Measurements from ENCODE around the gene PAQR4.

The PAQR4 gene

DNA sequence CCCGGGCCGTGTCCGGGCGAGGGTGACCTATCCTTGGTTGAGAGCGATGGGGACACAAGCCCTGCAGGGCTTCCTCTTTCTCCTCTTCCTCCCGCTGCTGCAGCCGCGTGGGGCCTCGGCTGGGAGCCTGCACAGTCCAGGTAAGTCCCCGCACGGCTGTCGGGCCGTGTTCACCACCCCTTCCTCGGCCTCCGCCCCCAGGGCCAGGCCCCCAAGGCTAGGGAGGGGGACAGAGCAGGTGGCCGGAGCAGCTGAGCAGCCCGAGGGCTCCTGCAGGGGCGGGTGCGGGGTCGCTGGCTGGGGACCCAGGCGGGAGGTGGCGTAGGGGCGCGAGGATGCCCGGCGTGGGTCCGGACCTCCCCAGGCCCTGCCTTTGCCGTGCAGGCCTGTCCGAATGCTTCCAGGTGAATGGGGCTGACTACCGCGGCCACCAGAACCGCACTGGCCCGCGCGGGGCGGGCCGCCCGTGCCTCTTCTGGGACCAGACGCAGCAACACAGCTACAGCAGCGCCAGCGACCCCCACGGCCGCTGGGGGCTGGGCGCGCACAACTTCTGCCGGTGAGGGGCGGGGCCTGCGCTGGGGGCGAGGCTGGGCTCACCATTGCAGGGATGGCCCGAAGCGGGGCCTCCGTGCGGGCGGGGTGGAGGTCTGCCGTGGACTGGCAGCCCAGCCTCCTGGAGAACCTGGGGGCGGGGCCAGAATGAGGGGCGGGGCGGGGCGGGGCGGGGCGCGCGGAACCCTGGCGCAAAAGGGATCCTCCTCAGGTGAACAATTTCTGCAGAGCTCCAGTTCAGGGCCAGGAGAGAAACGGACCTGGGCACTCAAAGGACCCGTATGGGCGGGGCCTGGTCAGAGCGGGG is 4.4 kb upstream of the PAQR4 start:
- H3K9me3 ChIP-seq (ENCODE audit: control insufficient read depth in 1 of 2, low read length in 2 of 2) = no peaks in the 10 kb centered on the region
- peaks cover 9 to 33% of the 10 kb centered on the region in 2 donors for H3K4me1 ChIP-seq (ENCODE audit: control insufficient read depth in 1 of 2, insufficient read depth in 2 of 2, low read length in 2 of 2)
- no peaks in the 10 kb centered on the region for H3K36me3 ChIP-seq (ENCODE audit: control insufficient read depth in 1 of 2, insufficient read depth in 2 of 2, low read length in 2 of 2)
- H3K27ac ChIP-seq (ENCODE audit: low read depth, low read length) = no peak overlapping the region
- H3K9ac ChIP-seq (ENCODE audit: low read depth in 1 of 2, low read length in 2 of 2) = no peak overlapping the region
- H3K4me3 ChIP-seq (ENCODE audit: low read depth in 1 of 2, low read length in 2 of 2) = peak overlapping the region in 1 of 2 donors; percentile 50
- H3K27me3 ChIP-seq (ENCODE audit: control insufficient read depth in 1 of 2, insufficient read depth in 2 of 2, low read length in 2 of 2) = peaks cover 46 to 60% of the 10 kb centered on the region in 2 donors

DNA sequence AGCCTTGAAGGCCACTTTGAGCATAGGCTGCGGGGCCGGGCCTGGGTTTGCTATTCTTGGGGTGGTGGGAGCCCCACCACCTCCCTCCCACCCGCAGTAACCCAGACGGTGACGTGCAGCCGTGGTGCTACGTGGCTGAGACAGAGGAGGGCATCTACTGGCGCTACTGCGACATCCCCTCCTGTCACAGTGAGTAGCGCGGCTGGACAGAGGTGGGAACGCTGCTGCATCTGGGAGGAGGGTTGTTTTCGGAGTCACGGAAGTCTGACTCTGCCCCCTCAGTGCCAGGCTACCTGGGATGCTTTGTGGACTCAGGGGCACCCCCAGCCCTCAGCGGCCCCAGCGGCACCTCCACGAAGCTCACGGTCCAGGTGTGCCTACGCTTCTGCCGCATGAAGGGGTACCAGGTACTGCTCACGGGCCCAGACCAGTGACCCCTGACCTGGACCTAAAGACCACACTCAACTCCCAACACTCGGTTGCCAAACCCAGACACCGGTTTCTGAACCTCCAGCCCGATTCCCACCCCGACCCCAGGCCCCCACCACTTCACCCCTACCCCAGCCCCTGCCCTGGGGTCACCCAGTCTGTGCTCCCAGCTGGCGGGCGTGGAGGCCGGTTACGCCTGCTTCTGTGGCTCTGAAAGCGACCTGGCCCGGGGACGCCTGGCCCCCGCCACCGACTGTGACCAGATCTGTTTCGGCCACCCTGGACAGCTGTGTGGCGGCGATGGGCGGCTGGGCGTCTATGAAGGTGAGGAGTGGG is 2.9 kb upstream of the PAQR4 start:
- Histone ChIP-seq H3K4me1 (ENCODE audit: control insufficient read depth in 1 of 2, insufficient read depth in 2 of 2, low read length in 2 of 2) (peaks cover 13 to 41% of the 10 kb centered on the region in 2 donors), H3K27me3 (ENCODE audit: control insufficient read depth in 1 of 2, insufficient read depth in 2 of 2, low read length in 2 of 2) (peaks cover 46 to 58% of the 10 kb centered on the region in 2 donors), H3K9me3 (ENCODE audit: control insufficient read depth in 1 of 2, low read length in 2 of 2) (no peaks in the 10 kb centered on the region), H3K36me3 (ENCODE audit: control insufficient read depth in 1 of 2, insufficient read depth in 2 of 2, low read length in 2 of 2) (no peaks in the 10 kb centered on the region), H3K9ac (ENCODE audit: low read depth in 1 of 2, low read length in 2 of 2) (no peak overlapping the region), H3K27ac (ENCODE audit: low read depth, low read length) (no peak overlapping the region), H3K4me3 (ENCODE audit: low read depth in 1 of 2, low read length in 2 of 2) (no peak overlapping the region)

DNA sequence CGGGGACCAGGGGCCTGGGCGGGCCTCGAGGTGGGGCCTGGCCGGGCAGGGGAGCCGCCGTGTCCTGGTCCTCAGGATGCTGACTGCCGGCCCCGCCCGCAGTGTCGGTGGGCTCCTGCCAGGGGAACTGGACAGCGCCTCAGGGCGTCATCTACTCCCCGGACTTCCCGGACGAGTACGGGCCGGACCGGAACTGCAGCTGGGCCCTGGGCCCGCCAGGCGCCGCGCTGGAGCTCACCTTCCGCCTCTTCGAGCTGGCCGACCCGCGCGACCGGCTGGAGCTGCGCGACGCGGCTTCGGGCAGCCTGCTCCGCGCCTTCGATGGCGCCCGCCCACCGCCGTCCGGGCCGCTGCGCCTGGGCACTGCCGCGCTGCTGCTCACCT is 2.3 kb upstream of the PAQR4 start:
- Histone ChIP-seq H3K27me3 (ENCODE audit: control insufficient read depth in 1 of 2, insufficient read depth in 2 of 2, low read length in 2 of 2) (peaks cover 45 to 55% of the 10 kb centered on the region in 2 donors), H3K4me1 (ENCODE audit: control insufficient read depth in 1 of 2, insufficient read depth in 2 of 2, low read length in 2 of 2) (peaks cover 13 to 41% of the 10 kb centered on the region in 2 donors), H3K4me3 (ENCODE audit: low read depth in 1 of 2, low read length in 2 of 2) (peak overlapping the region in 1 of 2 donors; percentile 21), H3K27ac (ENCODE audit: low read depth, low read length) (no peak overlapping the region), H3K9ac (ENCODE audit: low read depth in 1 of 2, low read length in 2 of 2) (no peak overlapping the region), H3K36me3 (ENCODE audit: control insufficient read depth in 1 of 2, insufficient read depth in 2 of 2, low read length in 2 of 2) (peaks cover 0 to under 1% of the 10 kb centered on the region in 2 donors), H3K9me3 (ENCODE audit: control insufficient read depth in 1 of 2, low read length in 2 of 2) (no peaks in the 10 kb centered on the region)

DNA sequence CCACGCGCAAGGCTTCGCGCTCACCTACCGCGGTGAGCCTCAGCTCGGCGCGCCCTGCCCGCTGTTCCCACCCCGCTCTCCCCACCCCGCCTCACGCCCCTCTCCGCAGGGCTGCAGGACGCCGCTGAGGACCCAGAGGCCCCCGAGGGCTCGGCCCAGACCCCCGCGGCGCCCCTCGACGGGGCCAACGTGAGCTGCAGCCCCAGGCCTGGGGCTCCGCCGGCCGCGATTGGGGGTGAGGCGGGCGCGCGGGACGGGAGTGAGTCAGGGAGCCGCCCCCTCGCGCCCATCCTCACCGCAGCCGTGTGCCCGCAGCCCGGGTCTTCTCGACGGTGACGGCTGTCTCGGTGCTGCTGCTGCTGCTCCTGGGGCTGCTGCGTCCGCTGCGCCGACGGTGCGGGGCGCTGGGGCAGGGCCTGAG is 1.9 kb upstream of the PAQR4 start:
- H3K4me1 ChIP-seq (ENCODE audit: control insufficient read depth in 1 of 2, insufficient read depth in 2 of 2, low read length in 2 of 2) = peaks cover 13 to 41% of the 10 kb centered on the region in 2 donors

DNA sequence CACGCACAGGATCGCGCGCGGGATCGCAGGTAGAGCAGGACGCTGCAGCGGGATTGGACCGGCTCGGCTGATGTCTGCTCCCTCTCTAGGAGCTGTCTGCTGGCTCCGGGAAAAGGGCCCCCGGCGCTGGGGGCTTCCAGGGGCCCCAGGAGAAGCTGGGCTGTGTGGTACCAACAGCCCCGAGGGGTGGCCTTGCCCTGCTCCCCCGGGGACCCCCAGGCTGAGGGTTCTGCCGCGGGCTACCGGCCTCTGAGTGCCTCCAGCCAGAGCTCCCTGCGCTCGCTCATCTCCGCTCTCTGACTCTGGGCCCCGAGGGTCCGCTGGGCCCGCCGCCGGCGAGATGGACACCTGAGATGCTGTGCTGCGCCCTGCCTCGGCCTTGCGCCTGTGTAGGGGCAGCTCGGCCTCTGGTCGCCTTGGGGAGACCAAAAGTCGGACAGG is 1.4 kb upstream of the PAQR4 start:
- Histone ChIP-seq H3K4me1 (ENCODE audit: control insufficient read depth in 1 of 2, insufficient read depth in 2 of 2, low read length in 2 of 2) (peaks cover 13 to 41% of the 10 kb centered on the region in 2 donors), H3K36me3 (ENCODE audit: control insufficient read depth in 1 of 2, insufficient read depth in 2 of 2, low read length in 2 of 2) (peaks cover 0 to 3% of the 10 kb centered on the region in 2 donors), H3K4me3 (ENCODE audit: low read depth in 1 of 2, low read length in 2 of 2) (no peak overlapping the region), H3K27me3 (ENCODE audit: control insufficient read depth in 1 of 2, insufficient read depth in 2 of 2, low read length in 2 of 2) (peaks cover 36 to 45% of the 10 kb centered on the region in 2 donors), H3K9ac (ENCODE audit: low read depth in 1 of 2, low read length in 2 of 2) (no peak overlapping the region), H3K9me3 (ENCODE audit: control insufficient read depth in 1 of 2, low read length in 2 of 2) (no peaks in the 10 kb centered on the region), H3K27ac (ENCODE audit: low read depth, low read length) (no peak overlapping the region)

More for the DNA sequence above, 1.9 kb upstream of the PAQR4 start:
- Histone ChIP-seq H3K36me3 (ENCODE audit: control insufficient read depth in 1 of 2, insufficient read depth in 2 of 2, low read length in 2 of 2) (peaks cover 0 to 3% of the 10 kb centered on the region in 2 donors), H3K4me3 (ENCODE audit: low read depth in 1 of 2, low read length in 2 of 2) (peak overlapping the region in 1 of 2 donors; percentile 21), H3K9me3 (ENCODE audit: control insufficient read depth in 1 of 2, low read length in 2 of 2) (no peaks in the 10 kb centered on the region), H3K27ac (ENCODE audit: low read depth, low read length) (no peak overlapping the region), H3K27me3 (ENCODE audit: control insufficient read depth in 1 of 2, insufficient read depth in 2 of 2, low read length in 2 of 2) (peaks cover 41 to 50% of the 10 kb centered on the region in 2 donors), H3K9ac (ENCODE audit: low read depth in 1 of 2, low read length in 2 of 2) (no peak overlapping the region)

DNA sequence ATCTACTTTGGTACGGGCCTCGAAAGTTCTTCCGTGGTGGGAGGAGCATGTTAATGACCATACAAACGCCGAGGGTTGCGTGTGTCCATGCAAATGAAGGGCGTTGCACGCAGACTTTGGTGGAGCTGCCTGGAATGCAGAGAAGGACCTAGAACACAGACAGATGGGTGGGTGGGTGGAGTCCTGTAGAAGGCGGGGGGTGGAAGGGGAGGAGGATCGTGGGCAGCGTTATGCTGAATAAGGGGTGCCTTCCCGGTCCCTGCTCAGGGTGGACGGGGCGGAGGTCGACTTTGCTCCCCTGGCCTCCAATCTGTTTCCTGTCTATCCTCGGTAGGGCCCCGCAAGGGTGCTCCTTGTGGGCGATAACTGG is 795 bp upstream of the PAQR4 start:
- H3K36me3 ChIP-seq (ENCODE audit: control insufficient read depth in 1 of 2, insufficient read depth in 2 of 2, low read length in 2 of 2) = peaks cover 0 to 3% of the 10 kb centered on the region in 2 donors
- H3K4me3 ChIP-seq (ENCODE audit: low read depth in 1 of 2, low read length in 2 of 2) = peak overlapping the region; percentile 79 to 83
- H3K9me3 ChIP-seq (ENCODE audit: control insufficient read depth in 1 of 2, low read length in 2 of 2) = no peaks in the 10 kb centered on the region
- H3K4me1 ChIP-seq (ENCODE audit: control insufficient read depth in 1 of 2, insufficient read depth in 2 of 2, low read length in 2 of 2) = peaks cover 13 to 41% of the 10 kb centered on the region in 2 donors
- no peak overlapping the region for H3K27ac ChIP-seq (ENCODE audit: low read depth, low read length)
- peaks cover 33 to 41% of the 10 kb centered on the region in 2 donors for H3K27me3 ChIP-seq (ENCODE audit: control insufficient read depth in 1 of 2, insufficient read depth in 2 of 2, low read length in 2 of 2)
- H3K9ac ChIP-seq (ENCODE audit: low read depth in 1 of 2, low read length in 2 of 2) = peak overlapping the region in 1 of 2 donors; percentile 25

DNA sequence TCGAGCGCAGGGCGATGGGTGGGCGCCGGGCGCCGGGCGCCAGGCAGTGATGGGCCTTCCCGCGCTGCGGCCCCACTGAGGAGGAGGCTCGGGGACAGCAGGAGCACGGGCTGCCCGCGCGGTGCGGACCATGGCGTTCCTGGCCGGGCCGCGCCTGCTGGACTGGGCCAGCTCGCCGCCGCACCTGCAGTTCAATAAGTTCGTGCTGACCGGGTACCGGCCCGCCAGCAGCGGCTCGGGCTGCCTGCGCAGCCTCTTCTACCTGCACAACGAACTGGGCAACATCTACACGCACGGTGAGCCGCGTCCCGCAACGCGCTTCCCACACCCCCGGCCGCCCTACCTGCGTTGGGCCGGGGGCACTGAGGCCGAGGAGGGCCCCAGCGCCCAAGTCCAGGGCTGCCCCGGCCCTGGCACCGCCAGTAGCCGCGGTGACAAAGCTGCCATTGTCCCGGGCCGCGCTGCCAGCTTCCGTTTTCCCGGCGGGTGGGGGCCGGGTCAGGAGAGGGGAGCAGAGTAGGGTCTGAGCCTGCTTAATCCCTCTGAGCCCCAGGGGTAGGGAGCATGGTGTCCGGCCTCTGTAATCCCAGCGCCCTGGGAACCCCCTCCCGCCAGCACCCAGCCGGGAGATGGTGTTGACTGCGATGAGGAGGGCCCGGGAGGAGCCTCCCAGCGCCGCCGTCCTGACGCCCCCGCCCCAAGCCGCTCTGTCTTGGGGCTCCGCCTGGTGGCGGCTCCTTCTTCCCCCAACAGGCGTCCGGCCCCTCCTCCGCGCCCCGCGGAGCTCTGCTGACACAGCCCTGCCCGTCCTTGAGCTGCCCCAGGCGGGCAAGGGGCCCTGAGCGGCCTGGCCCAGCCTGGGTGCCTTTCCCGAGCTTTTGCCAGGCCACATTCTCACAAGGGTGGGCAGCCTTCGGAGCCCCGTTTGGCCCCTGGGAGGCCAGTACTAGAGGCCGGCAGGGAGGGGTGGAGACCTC is 685 bp downstream of the PAQR4 start:
- Histone ChIP-seq H3K4me3 (ENCODE audit: low read depth in 1 of 2, low read length in 2 of 2) (peak overlapping the region; percentile 79 to 83), H3K9me3 (ENCODE audit: control insufficient read depth in 1 of 2, low read length in 2 of 2) (no peaks in the 10 kb centered on the region), H3K9ac (ENCODE audit: low read depth in 1 of 2, low read length in 2 of 2) (peak overlapping the region; percentile 43 to 66), H3K36me3 (ENCODE audit: control insufficient read depth in 1 of 2, insufficient read depth in 2 of 2, low read length in 2 of 2) (peaks cover 0 to 3% of the 10 kb centered on the region in 2 donors), H3K4me1 (ENCODE audit: control insufficient read depth in 1 of 2, insufficient read depth in 2 of 2, low read length in 2 of 2) (peaks cover 13 to 27% of the 10 kb centered on the region in 2 donors), H3K27ac (ENCODE audit: low read depth, low read length) (no peak overlapping the region), H3K27me3 (ENCODE audit: control insufficient read depth in 1 of 2, insufficient read depth in 2 of 2, low read length in 2 of 2) (peaks cover 21 to 27% of the 10 kb centered on the region in 2 donors)

DNA sequence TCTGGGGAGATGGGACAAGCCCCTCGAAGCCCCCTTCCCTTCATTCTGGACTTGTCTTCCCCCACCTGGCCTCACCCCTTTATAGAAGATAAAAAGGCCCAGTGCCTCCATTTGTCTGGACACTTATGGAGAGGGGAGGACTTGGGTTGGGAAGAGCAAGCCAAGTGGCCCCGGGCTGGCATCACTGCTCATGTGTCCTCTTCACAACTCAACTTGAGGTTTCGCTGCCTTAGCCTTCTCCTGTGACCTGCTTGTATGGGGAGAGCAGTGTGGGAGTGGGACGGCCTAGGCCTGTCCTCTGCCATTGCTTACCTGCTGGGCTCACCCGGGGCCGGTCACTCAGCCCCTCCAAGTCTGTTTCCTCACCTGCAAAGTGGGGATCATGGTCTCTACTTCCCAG is 1.4 kb downstream of the PAQR4 start:
- peaks cover 13 to 26% of the 10 kb centered on the region in 2 donors for H3K4me1 ChIP-seq (ENCODE audit: control insufficient read depth in 1 of 2, insufficient read depth in 2 of 2, low read length in 2 of 2)
- peaks cover 0 to 3% of the 10 kb centered on the region in 2 donors for H3K36me3 ChIP-seq (ENCODE audit: control insufficient read depth in 1 of 2, insufficient read depth in 2 of 2, low read length in 2 of 2)
- peak overlapping the region; percentile 43 to 66 for H3K9ac ChIP-seq (ENCODE audit: low read depth in 1 of 2, low read length in 2 of 2)
- no peaks in the 10 kb centered on the region for H3K9me3 ChIP-seq (ENCODE audit: control insufficient read depth in 1 of 2, low read length in 2 of 2)
- peaks cover 20 to 24% of the 10 kb centered on the region in 2 donors for H3K27me3 ChIP-seq (ENCODE audit: control insufficient read depth in 1 of 2, insufficient read depth in 2 of 2, low read length in 2 of 2)
- peak overlapping the region; percentile 79 to 83 for H3K4me3 ChIP-seq (ENCODE audit: low read depth in 1 of 2, low read length in 2 of 2)
- no peak overlapping the region for H3K27ac ChIP-seq (ENCODE audit: low read depth, low read length)

DNA sequence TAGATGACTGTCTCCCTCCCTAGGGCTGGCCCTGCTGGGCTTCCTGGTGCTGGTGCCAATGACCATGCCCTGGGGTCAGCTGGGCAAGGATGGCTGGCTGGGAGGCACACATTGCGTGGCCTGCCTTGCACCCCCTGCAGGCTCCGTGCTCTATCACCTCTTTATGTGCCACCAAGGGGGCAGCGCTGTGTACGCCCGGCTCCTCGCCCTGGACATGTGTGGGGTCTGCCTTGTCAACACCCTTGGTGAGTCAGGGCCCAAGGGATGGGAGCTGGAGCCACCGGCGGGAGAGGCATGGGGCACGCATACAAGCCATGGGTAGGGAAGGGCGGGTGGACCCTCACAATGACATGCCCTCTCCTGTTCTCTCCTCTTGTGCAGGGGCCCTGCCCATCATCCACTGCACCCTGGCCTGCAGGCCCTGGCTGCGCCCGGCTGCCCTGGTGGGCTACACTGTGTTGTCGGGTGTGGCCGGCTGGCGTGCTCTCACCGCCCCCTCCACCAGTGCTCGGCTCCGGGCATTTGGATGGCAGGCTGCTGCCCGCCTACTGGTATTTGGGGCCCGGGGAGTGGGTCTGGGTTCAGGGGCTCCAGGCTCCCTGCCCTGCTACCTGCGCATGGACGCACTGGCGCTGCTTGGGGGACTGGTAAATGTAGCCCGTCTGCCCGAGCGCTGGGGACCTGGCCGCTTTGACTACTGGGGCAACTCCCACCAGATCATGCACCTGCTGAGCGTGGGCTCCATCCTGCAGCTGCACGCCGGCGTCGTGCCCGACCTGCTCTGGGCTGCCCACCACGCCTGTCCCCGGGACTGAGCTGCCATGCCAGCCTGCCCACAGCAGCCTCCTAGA is 2.2 kb downstream of the PAQR4 start:
- H3K4me3 ChIP-seq (ENCODE audit: low read depth in 1 of 2, low read length in 2 of 2) = no peak overlapping the region
- no peaks in the 10 kb centered on the region for H3K9me3 ChIP-seq (ENCODE audit: control insufficient read depth in 1 of 2, low read length in 2 of 2)
- peaks cover 12 to 17% of the 10 kb centered on the region in 2 donors for H3K27me3 ChIP-seq (ENCODE audit: control insufficient read depth in 1 of 2, insufficient read depth in 2 of 2, low read length in 2 of 2)
- no peak overlapping the region for H3K9ac ChIP-seq (ENCODE audit: low read depth in 1 of 2, low read length in 2 of 2)
- no peak overlapping the region for H3K27ac ChIP-seq (ENCODE audit: low read depth, low read length)
- peaks cover 2 to 3% of the 10 kb centered on the region in 2 donors for H3K36me3 ChIP-seq (ENCODE audit: control insufficient read depth in 1 of 2, insufficient read depth in 2 of 2, low read length in 2 of 2)
- H3K4me1 ChIP-seq (ENCODE audit: control insufficient read depth in 1 of 2, insufficient read depth in 2 of 2, low read length in 2 of 2) = peaks cover 13 to 19% of the 10 kb centered on the region in 2 donors
